ENCODE measurements around the gene DYSF.

DNA sequence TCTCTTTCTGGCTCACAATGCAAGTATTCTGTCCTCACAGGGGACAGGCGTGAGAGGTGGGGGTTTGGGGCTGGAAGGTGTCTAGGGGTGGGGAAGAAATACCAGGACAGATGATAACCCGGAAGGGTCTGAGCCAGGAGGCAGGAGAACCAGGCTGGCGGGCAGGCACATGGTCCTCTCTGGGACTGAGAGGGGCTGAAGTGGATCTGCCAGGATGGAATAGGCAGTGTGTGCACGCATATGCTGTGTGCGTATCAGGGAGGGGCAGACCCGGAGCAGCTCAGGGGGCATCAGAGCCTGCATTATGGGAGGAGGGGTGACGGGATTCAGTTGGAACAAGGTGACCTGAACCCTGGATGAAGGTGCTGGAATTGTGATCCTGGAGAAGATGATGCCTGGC lies 157.3 kb downstream of the DYSF start:
- TF ChIP-seq, protein P1, sequence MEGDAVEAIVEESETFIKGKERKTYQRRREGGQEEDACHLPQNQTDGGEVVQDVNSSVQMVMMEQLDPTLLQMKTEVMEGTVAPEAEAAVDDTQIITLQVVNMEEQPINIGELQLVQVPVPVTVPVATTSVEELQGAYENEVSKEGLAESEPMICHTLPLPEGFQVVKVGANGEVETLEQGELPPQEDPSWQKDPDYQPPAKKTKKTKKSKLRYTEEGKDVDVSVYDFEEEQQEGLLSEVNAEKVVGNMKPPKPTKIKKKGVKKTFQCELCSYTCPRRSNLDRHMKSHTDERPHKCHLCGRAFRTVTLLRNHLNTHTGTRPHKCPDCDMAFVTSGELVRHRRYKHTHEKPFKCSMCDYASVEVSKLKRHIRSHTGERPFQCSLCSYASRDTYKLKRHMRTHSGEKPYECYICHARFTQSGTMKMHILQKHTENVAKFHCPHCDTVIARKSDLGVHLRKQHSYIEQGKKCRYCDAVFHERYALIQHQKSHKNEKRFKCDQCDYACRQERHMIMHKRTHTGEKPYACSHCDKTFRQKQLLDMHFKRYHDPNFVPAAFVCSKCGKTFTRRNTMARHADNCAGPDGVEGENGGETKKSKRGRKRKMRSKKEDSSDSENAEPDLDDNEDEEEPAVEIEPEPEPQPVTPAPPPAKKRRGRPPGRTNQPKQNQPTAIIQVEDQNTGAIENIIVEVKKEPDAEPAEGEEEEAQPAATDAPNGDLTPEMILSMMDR (IDR thresholded peaks at IDR 0.05) = no peak
- TF ChIP-seq EZH2phosphoT487 (IDR thresholded peaks at IDR 0.05; ENCODE audit: borderline replicate concordance, low read depth) (no peak), FOXJ3 (CRISPR knock-in tag; IDR thresholded peaks at IDR 0.05) (no peak), GATA2 (CRISPR knock-in tag; IDR thresholded peaks at IDR 0.05) (no peak), SIN3A (IDR thresholded peaks at IDR 0.05; ENCODE audit: borderline replicate concordance, low read depth, low read length) (no peak), CHD2 (IDR thresholded peaks at IDR 0.05; ENCODE audit: low read length, partially characterized antibody) (no peak)
- TF ChIP-seq, protein P2, sequence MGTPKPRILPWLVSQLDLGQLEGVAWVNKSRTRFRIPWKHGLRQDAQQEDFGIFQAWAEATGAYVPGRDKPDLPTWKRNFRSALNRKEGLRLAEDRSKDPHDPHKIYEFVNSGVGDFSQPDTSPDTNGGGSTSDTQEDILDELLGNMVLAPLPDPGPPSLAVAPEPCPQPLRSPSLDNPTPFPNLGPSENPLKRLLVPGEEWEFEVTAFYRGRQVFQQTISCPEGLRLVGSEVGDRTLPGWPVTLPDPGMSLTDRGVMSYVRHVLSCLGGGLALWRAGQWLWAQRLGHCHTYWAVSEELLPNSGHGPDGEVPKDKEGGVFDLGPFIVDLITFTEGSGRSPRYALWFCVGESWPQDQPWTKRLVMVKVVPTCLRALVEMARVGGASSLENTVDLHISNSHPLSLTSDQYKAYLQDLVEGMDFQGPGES (IDR thresholded peaks at IDR 0.05; ENCODE audit: low read depth, low read length) = no peak
- TF ChIP-seq, protein P3, sequence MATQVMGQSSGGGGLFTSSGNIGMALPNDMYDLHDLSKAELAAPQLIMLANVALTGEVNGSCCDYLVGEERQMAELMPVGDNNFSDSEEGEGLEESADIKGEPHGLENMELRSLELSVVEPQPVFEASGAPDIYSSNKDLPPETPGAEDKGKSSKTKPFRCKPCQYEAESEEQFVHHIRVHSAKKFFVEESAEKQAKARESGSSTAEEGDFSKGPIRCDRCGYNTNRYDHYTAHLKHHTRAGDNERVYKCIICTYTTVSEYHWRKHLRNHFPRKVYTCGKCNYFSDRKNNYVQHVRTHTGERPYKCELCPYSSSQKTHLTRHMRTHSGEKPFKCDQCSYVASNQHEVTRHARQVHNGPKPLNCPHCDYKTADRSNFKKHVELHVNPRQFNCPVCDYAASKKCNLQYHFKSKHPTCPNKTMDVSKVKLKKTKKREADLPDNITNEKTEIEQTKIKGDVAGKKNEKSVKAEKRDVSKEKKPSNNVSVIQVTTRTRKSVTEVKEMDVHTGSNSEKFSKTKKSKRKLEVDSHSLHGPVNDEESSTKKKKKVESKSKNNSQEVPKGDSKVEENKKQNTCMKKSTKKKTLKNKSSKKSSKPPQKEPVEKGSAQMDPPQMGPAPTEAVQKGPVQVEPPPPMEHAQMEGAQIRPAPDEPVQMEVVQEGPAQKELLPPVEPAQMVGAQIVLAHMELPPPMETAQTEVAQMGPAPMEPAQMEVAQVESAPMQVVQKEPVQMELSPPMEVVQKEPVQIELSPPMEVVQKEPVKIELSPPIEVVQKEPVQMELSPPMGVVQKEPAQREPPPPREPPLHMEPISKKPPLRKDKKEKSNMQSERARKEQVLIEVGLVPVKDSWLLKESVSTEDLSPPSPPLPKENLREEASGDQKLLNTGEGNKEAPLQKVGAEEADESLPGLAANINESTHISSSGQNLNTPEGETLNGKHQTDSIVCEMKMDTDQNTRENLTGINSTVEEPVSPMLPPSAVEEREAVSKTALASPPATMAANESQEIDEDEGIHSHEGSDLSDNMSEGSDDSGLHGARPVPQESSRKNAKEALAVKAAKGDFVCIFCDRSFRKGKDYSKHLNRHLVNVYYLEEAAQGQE (IDR thresholded peaks at IDR 0.05; ENCODE audit: low read depth, low read length) = no peak
